Psoas muscle (tissue), 8 donors: ENCODE measurements around the gene CNN2. TPM values are rescaled to one million over a fixed set of nuclear protein-coding genes. Genes with fewer than 3 reads are reported as not detected.

Experiments used
- ATAC-seq, 4 donors: fragments of 200-7000 bp; cut with Tn5 transposase; one replicate each; pipeline ENCODE4 v1.9.1; 2020; ENCODE audit warnings: moderate library complexity in 3 of 4, mild to moderate bottlenecking in 2 of 4
- DNase-seq, 2 donors: peaks; one replicate each; pipeline ENCODE4 v3.0.0-alpha.2; 2020
- H3K27ac ChIP-seq: fragments of 200-600 bp; one replicate; pipeline ENCODE4 v1.8.0; 2022
- H3K27me3 ChIP-seq, 3 donors: fragments of 200-600 bp in 1 of 3; one replicate each; pipeline versions ENCODE4 v1.6.1 to v1.8.0; 2013 to 2022; ENCODE audit warnings: low read length in 2 of 3, mild to moderate bottlenecking in 2 of 3, moderate library complexity in 1 of 3; ENCODE audit not compliant: insufficient read depth in 3 of 3
- H3K36me3 ChIP-seq, 2 donors: fragments of 200-600 bp in 1 of 2; one replicate each; pipeline versions ENCODE4 v1.6.1 to v1.8.0; 2013 to 2022; ENCODE audit warnings: low read depth in 1 of 2, mild to moderate bottlenecking in 1 of 2, moderate library complexity in 1 of 2; ENCODE audit not compliant: insufficient read depth in 1 of 2
- H3K4me1 ChIP-seq: fragments of 200-600 bp; one replicate; pipeline ENCODE4 v1.8.0; 2022
- H3K4me3 ChIP-seq: fragments of 200-600 bp; one replicate; pipeline ENCODE4 v1.8.0; 2022; ENCODE audit warnings: mild to moderate bottlenecking
- H3K9me3 ChIP-seq: fragments of 200-600 bp; one replicate; pipeline ENCODE4 v1.8.0; 2022
- CTCF ChIP-seq: fragments of 200-600 bp; IDR thresholded peaks from one replicate; pipeline ENCODE4 v1.8.0; 2022; ENCODE audit warnings: antibody characterized with exemption
- WGBS, 3 donors: extraction: QIAGEN DNeasy Blood & Tissue Kit; methylation state at CpG; one replicate each; pipeline versions ENCODE4 v1.1.6 to v1.1.7; 2013; 5-methylcytosine and 5-hydroxymethylcytosine counted together
- intact Hi-C, 2 donors: fragments of 100-400 bp; cut with DNase I; formaldehyde crosslinking; loops; one replicate each; pipeline versions ENCODE4 v1.11.0 to v1.14.2; 2022
- polyA plus RNA-seq, 3 donors: library from polyadenylated mRNA; stranded (reverse); fragments of 200-250 nt; gene quantifications; one replicate each; pipeline ENCODE4 v1.2.3, GENCODE V29; 2013
- total RNA-seq, 4 donors: library from RNA; stranded (reverse); fragmentation: NEBNext Ultra II Directional in 2 of 4; extraction: Animal tissue kit (Norgen Biotek cat#: 25700) in 2 of 4; gene quantifications; one replicate each; pipeline versions ENCODE4 v1.2.1 to v1.2.4, GENCODE V29; 2021 to 2023
- donor health status: healthy with polysubstance abuse.
- donor health status: DM: no; HTN: no; CAD: no; lungs with moderate emphysema.
- donor health status: Bipolar disorder and iron deficiency.
- donor health status: healthy.
- donor health status: DM: yes; HTN: yes; CAD: no.
- donor health status: DM: no; HTN: no; CAD: no.
- donor health status: DM: no; HTN: no; CAD: no.
- donor health status: DM: yes; HTN: yes; CAD: no.

The CNN2 gene
- total and polyA plus RNA-seq, 7 donors = 1.7 to 9.5 (median 6.3) TPM

DNA sequence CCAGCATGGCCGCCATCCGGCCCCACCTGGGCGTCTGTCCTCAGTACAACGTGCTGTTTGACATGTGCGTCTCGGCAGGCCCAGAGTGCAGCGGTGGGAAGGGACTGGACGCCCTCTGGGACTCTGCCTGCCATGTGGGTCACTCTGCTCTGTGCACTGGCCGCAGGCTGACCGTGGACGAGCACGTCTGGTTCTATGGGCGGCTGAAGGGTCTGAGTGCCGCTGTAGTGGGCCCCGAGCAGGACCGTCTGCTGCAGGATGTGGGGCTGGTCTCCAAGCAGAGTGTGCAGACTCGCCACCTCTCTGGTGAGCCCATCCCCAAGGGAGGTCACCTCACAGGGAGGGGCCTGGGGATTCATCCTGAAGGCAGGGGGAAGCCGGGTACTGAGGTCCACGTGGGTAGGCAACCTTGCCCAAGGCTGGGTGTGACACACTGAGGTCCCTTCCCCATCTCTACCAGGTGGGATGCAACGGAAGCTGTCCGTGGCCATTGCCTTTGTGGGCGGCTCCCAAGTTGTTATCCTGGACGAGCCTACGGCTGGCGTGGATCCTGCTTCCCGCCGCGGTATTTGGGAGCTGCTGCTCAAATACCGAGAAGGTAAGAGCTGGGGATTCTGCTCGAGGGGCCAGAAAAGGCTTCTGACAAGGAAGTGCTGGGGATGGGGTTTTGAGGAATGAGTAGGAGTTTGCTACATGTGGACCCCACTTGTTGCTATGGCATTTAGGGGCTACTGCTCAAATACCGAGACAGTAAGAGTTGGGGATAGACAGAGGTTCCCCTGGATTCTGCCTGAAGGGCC lies 24.8 kb downstream of the CNN2 start:
- H3K4me1 ChIP-seq = no peaks in the 10 kb centered on the region
- no peak overlapping the region for H3K4me3 ChIP-seq
- DNase-seq (no peak), ATAC-seq (no peak)
- H3K27me3 ChIP-seq = no peaks in the 10 kb centered on the region
- intact Hi-C loops = no loop called here
- no peak overlapping the region for H3K27ac ChIP-seq
- TF ChIP-seq CTCF = no peak
- peaks cover 0 to 38% of the 10 kb centered on the region in 2 donors for H3K36me3 ChIP-seq
- WGBS, 3 donors = 82 to 85% (median 84%) methylated on average over 31 of the region's 31 CpGs
- H3K9me3 ChIP-seq = peaks cover 5% of the 10 kb centered on the region

GRCh38 chr19:1051791-1052190 lies 25.4 kb downstream of the CNN2 start:
- H3K27me3 ChIP-seq = no peaks in the 10 kb centered on the region
- WGBS, 3 donors = 91 to 95% (median 91%) methylated on average over 17 of the region's 17 CpGs
- H3K27ac ChIP-seq = no peak overlapping the region
- no peak for TF ChIP-seq CTCF
- DNase-seq (no peak), ATAC-seq (no peak)
- H3K36me3 ChIP-seq = peaks cover 0 to 37% of the 10 kb centered on the region in 2 donors
- H3K4me1 ChIP-seq = no peaks in the 10 kb centered on the region
- no peak overlapping the region for H3K4me3 ChIP-seq
- H3K9me3 ChIP-seq = peaks cover 11% of the 10 kb centered on the region
- intact Hi-C loops = no loop called here

DNA sequence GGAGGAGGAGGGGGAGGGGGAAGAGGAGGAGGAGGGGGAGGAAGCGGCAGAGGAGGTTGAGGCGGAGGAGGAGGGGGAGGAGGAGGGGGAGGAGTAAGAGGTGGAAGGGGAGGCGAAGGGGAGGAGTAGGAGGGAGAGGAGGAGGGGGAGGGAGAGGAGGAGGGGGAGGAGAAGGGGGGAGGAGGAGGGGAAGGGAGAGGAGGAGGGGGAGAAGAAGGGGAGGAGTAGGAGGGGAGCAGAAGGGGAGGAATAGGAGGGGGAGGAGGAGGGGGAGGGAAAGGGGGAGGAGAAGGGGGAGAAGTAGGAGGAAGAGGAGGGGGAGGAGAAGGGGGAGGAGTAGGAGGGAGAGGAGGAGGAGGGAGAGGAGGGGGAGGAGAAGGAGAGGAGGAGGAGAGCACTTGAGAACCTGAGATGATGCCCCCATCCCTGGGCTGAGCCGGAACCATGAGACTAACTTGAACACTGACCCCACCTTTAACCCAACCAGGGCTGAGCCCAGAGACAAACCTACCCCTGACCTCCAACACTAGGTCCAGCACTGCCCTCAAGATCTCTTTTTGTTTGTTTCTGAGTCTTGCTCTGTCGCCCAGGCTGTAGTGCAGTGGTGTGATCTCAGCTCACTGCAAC lies 26.1 kb downstream of the CNN2 start:
- no peak overlapping the region for H3K27ac ChIP-seq
- no peak for DNase-seq
- no peaks in the 10 kb centered on the region for H3K4me1 ChIP-seq
- no peak for TF ChIP-seq CTCF
- intact Hi-C loops = no loop called here
- peaks cover 18% of the 10 kb centered on the region for H3K9me3 ChIP-seq
- H3K27me3 ChIP-seq = no peaks in the 10 kb centered on the region
- H3K4me3 ChIP-seq = no peak overlapping the region
- WGBS, 3 donors = 80 to 84% (median 82%) methylated on average over 2 to 3 of the region's 5 CpGs
- H3K36me3 ChIP-seq = peaks cover 0 to 37% of the 10 kb centered on the region in 2 donors
- ATAC-seq = no peak

DNA sequence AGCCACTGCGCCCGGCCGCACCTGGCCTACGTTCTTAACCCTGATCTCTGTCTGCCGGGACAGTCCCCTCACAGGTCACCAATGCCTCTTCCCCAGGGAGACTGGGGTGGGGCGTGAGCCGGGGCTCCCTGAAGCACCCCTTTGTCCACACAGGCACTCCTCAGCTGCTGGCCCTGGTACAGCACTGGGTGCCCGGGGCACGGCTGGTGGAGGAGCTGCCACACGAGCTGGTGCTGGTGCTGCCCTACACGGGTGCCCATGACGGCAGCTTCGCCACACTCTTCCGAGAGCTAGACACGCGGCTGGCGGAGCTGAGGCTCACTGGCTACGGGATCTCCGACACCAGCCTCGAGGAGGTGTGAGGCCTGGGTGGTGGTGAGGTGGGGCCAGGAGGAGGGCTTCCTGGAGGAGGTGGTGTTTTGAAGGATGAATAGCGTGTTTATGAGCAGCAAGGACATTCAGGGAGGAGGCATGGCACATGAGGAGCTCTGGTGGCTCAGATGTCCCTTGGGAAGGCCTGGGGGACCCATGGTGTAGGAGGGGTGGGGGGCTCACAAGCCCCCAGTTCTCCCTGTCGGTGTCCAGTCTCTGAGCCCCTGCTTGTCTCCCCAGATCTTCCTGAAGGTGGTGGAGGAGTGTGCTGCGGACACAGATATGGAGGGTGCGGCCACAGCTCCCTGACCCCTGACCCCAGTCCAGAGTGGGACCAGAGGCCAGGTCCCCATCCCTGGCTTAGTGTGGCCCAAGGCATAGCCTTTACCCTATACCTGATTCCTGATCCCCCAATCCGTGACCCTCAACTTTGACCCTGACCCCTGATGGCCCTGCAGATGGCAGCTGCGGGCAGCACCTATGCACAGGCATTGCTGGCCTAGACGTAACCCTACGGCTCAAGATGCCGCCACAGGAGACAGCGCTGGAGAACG lies 27.0 kb downstream of the CNN2 start:
- DNase-seq (no peak), ATAC-seq (no peak)
- no peak overlapping the region for H3K27ac ChIP-seq
- no peak overlapping the region for H3K4me3 ChIP-seq
- WGBS, 3 donors = 90 to 92% (median 91%) methylated on average over 31 of the region's 31 CpGs
- H3K9me3 ChIP-seq = peaks cover 28% of the 10 kb centered on the region
- no peaks in the 10 kb centered on the region for H3K27me3 ChIP-seq
- no peak for TF ChIP-seq CTCF
- no peaks in the 10 kb centered on the region for H3K4me1 ChIP-seq
- intact Hi-C loops = no loop called here
- H3K36me3 ChIP-seq = peaks cover 0 to 42% of the 10 kb centered on the region in 2 donors
